HepG2 (cell line): ENCODE data around the gene GPR42. TPM values are rescaled to one million over a fixed set of nuclear protein-coding genes. Genes with fewer than 3 reads are reported as not detected.

ENCODE experiments used
- ATAC-seq: fragments of 200-7000 bp; cut with Tn5 transposase; 3 replicates; pipeline ENCODE4 v1.9.1; 2020; ENCODE audit warnings: mild to moderate bottlenecking, moderate library complexity
- BruUV-seq: library from RNA; stranded (reverse); fragments of 400-500 nt; replicated peaks from 2 replicates; lab custom pipeline; 2021; lab: Mats Ljungman, UMichigan
- CTCF ChIA-PET: fragments of 300-600 bp; formaldehyde crosslinking; extraction: SDS; loops from one replicate; lab custom pipeline; 2021; ENCODE audit warnings: low total read pairs, inconsistent platforms, low intra/inter-chr PET ratio; lab: Yijun Ruan, JAX
- POLR2A ChIA-PET: fragments of 350-600 bp; sonication (Branson Sonifier 250); formaldehyde crosslinking; loops from one replicate; lab custom pipeline; 2020; ENCODE audit warnings: antibody characterized with exemption, inconsistent platforms; lab: Yijun Ruan, JAX
- DNase-seq: peaks from one replicate; pipeline ENCODE4 v3.0.0-alpha.2; 2015; ENCODE audit warnings: low spot score
- FAIRE-seq: peaks from 3 replicates; lab custom pipeline; 2011; peaks lifted over from hg19 to GRCh38; lab: Jason Lieb, UNC
- H2AFZ ChIP-seq: one replicate; pipeline ENCODE4 v1.6.1; 2011; ENCODE audit warnings: low read length, inconsistent platforms
- H3K27ac ChIP-seq: fragments of 300-600 bp; 3 replicates; pipeline ENCODE4 v1.8.0; 2011; ENCODE audit warnings: mixed run types, mild to moderate bottlenecking, mixed read lengths, low read length, inconsistent platforms; ENCODE audit not compliant: insufficient read depth; ENCODE audit errors: extremely low read length
- H3K27me3 ChIP-seq, 2 experiments: fragments of 200-600 bp in 1 of 2; 2 replicates in 1 of 2; 3 replicates in 1 of 2; pipeline versions ENCODE4 v1.6.0 to v1.8.0; 2011; ENCODE audit warnings: low read length in 2 of 2, mild to moderate bottlenecking in 2 of 2, moderate library complexity in 2 of 2, inconsistent platforms in 1 of 2; ENCODE audit not compliant: insufficient read depth in 2 of 2, control insufficient read depth in 1 of 2
- H3K36me3 ChIP-seq, 2 experiments: fragments of 200-600 bp in 1 of 2; replicated peaks in 1 of 2; 2 replicates in 1 of 2; 3 replicates in 1 of 2; pipeline versions ENCODE4 v1.5.1 to v1.8.0; 2011; ENCODE audit warnings: low read length in 2 of 2, inconsistent platforms in 1 of 2; ENCODE audit not compliant: insufficient read depth in 2 of 2, control insufficient read depth in 1 of 2
- H3K4me1 ChIP-seq: 2 replicates; pipeline ENCODE4 v1.5.1; 2012; ENCODE audit warnings: low read length, inconsistent platforms; ENCODE audit not compliant: insufficient read depth
- H3K4me2 ChIP-seq: 2 replicates; pipeline ENCODE4 v1.6.0; 2011; ENCODE audit warnings: low read depth, low read length, inconsistent platforms
- H3K4me3 ChIP-seq, 3 experiments: fragments of 200-600 bp in 1 of 3; sonication (generic), shearing (Covaris generic) in 1 of 3; replicated peaks in 1 of 3; 2 replicates each; pipeline ENCODE4 v1.5.1; 2011 to 2016; ENCODE audit warnings: low read length in 3 of 3, inconsistent platforms in 2 of 3, low read depth in 2 of 3, mild to moderate bottlenecking in 2 of 3, control low read depth in 1 of 3, mixed read lengths in 1 of 3; ENCODE audit not compliant: insufficient read depth in 1 of 3
- H3K79me2 ChIP-seq: one replicate; pipeline ENCODE4 v1.6.1; 2011; ENCODE audit warnings: low read length, inconsistent platforms; ENCODE audit not compliant: insufficient read depth
- H3K9ac ChIP-seq: 2 replicates; pipeline ENCODE4 v1.6.0; 2011; ENCODE audit warnings: mild to moderate bottlenecking, low read depth, low read length, inconsistent platforms; ENCODE audit not compliant: insufficient read depth
- H3K9me3 ChIP-seq: 2 replicates; pipeline ENCODE4 v1.5.1; 2012; ENCODE audit warnings: mild to moderate bottlenecking, low read length
- H4K20me1 ChIP-seq: 2 replicates; pipeline ENCODE4 v1.6.0; 2011; ENCODE audit warnings: inconsistent platforms, mild to moderate bottlenecking, low read length, moderate library complexity; ENCODE audit not compliant: insufficient read depth
- BRCA1 ChIP-seq: sonication (generic); formaldehyde crosslinking; IDR thresholded peaks from 2 replicates; pipeline ENCODE4 v1.4.0; 2020; ENCODE audit warnings: missing genetic modification reagents
- HMG20A ChIP-seq: IDR thresholded peaks from 2 replicates; pipeline ENCODE4 v1.6.1; 2016; ENCODE audit warnings: borderline replicate concordance
- KDM1A ChIP-seq: IDR thresholded peaks from 2 replicates; pipeline ENCODE4 v1.6.1; 2016; ENCODE audit warnings: missing compliant biosample characterization
- KMT2B ChIP-seq: IDR thresholded peaks from 2 replicates; pipeline ENCODE4 v1.6.1; 2016; ENCODE audit warnings: missing genetic modification reagents, missing compliant biosample characterization
- NFATC3 ChIP-seq: sonication (generic); formaldehyde crosslinking; IDR thresholded peaks from 2 replicates; pipeline ENCODE4 v1.5.1; 2020; ENCODE audit warnings: mild to moderate bottlenecking, missing genetic modification reagents
- PAWR ChIP-seq: sonication (generic); formaldehyde crosslinking; IDR thresholded peaks from 2 replicates; pipeline ENCODE4 v1.4.0; 2020; ENCODE audit warnings: missing genetic modification reagents, mild to moderate bottlenecking, borderline replicate concordance
- PCBP2 ChIP-seq: fragments of 200-400 bp; formaldehyde crosslinking; optimal IDR thresholded peaks from 2 replicates; pipeline ENCODE3; 2018; ENCODE audit warnings: low read length, low read depth; ENCODE audit not compliant: poor library complexity, severe bottlenecking
- RBAK ChIP-seq: sonication (generic); formaldehyde crosslinking; IDR thresholded peaks from 2 replicates; pipeline ENCODE4 v1.5.1; 2020; ENCODE audit warnings: mild to moderate bottlenecking, missing genetic modification reagents
- RFX5 ChIP-seq: IDR thresholded peaks from 2 replicates; pipeline ENCODE4 v1.6.1; 2011; ENCODE audit warnings: low read depth, low read length, improper control_type of control experiment
- SMC3 ChIP-seq: IDR thresholded peaks from 2 replicates; pipeline ENCODE4 v1.6.1; 2011; ENCODE audit warnings: low read length, improper control_type of control experiment
- THAP11 ChIP-seq: IDR thresholded peaks from 2 replicates; pipeline ENCODE4 v1.6.1; 2016; ENCODE audit warnings: missing biosample characterization, missing genetic modification reagents
- ZFP62 ChIP-seq: sonication (generic); formaldehyde crosslinking; IDR thresholded peaks from 2 replicates; pipeline ENCODE4 v1.4.0; 2020; ENCODE audit warnings: missing genetic modification reagents
- ZNF10 ChIP-seq: sonication (generic); formaldehyde crosslinking; IDR thresholded peaks from 2 replicates; pipeline ENCODE4 v1.4.0; 2020; ENCODE audit warnings: mild to moderate bottlenecking, low read depth, missing genetic modification reagents, borderline replicate concordance
- ZNF577 ChIP-seq: sonication (generic); formaldehyde crosslinking; IDR thresholded peaks from 2 replicates; pipeline ENCODE4 v1.4.0; 2020; ENCODE audit warnings: mild to moderate bottlenecking, low read depth, missing genetic modification reagents, borderline replicate concordance
- ZNF780A ChIP-seq: sonication (generic); formaldehyde crosslinking; IDR thresholded peaks from 2 replicates; pipeline ENCODE4 v1.8.0; 2022; ENCODE audit warnings: mild to moderate bottlenecking, missing genetic modification reagents, moderate library complexity
- ZNF83 ChIP-seq: sonication (generic); formaldehyde crosslinking; IDR thresholded peaks from 2 replicates; pipeline ENCODE4 v1.4.0; 2020; ENCODE audit warnings: missing genetic modification reagents, mild to moderate bottlenecking, borderline replicate concordance
- ZSCAN20 ChIP-seq: sonication (generic); formaldehyde crosslinking; IDR thresholded peaks from 2 replicates; pipeline ENCODE4 v1.4.0; 2020; ENCODE audit warnings: missing genetic modification reagents, mild to moderate bottlenecking, borderline replicate concordance
- WGBS: methylation state at CpG from one replicate; pipeline ENCODE4 v1.1.6; 2017; ENCODE audit warnings: low lambda C conversion rate; 5-methylcytosine and 5-hydroxymethylcytosine counted together
- in situ Hi-C: cut with HindIII; loops from 2 replicates; pipeline ENCODE4 v1.10.0; 2017; ENCODE audit warnings: low pct_unique_long_range_greater_than_20kb; ENCODE audit not compliant: extremely low pct_ligation_motif_present
- intact Hi-C: fragments of 100-400 bp; cut with micrococcal nuclease; formaldehyde crosslinking; loops from one replicate; pipeline ENCODE4 v1.10.0; 2022; ENCODE audit not compliant: unreplicated experiment
- polyA plus RNA-seq, 8 experiments: library from polyadenylated mRNA; depleted of rRNA in 3 of 8; stranded (reverse) in 7 of 8; unstranded in 1 of 8; fragments of >200 nt; fragmentation: Illumina TruSeq in 4 of 8; extraction: Trizol in 4 of 8; gene quantifications; 2 replicates each; pipeline versions ENCODE4 v1.2.1 to v1.2.3, GENCODE V29; 2011 to 2016; ENCODE audit warnings: low read depth in 4 of 8, missing spikeins in 1 of 8, mixed read lengths in 1 of 8; ENCODE audit not compliant: insufficient read depth in 1 of 8
- total RNA-seq, 5 experiments: library from RNA; depleted of rRNA; stranded (reverse); fragments of >200 nt; fragmentation: Illumina TruSeq; extraction: Trizol; gene quantifications; 2 replicates each; pipeline ENCODE4 v1.2.3, GENCODE V29; 2016; ENCODE audit warnings: low read depth in 1 of 5
- TF ChIP-seq, protein P1 (sequence below): sonication (generic); formaldehyde crosslinking; IDR thresholded peaks from 2 replicates; pipeline ENCODE4 v1.4.0; 2020; ENCODE audit warnings: missing genetic modification reagents
- TF ChIP-seq, protein P2 (sequence below): sonication (generic); formaldehyde crosslinking; conservative IDR thresholded peaks from 2 replicates; pipeline ENCODE4 v1.8.0; 2022; ENCODE audit warnings: missing genetic modification reagents

GPR42 gene
- total and polyA plus RNA-seq, 2 of the 13 experiments (the other 11 are each of a cell fraction or from before 2014, with no cell fraction given): not detected

DNA sequence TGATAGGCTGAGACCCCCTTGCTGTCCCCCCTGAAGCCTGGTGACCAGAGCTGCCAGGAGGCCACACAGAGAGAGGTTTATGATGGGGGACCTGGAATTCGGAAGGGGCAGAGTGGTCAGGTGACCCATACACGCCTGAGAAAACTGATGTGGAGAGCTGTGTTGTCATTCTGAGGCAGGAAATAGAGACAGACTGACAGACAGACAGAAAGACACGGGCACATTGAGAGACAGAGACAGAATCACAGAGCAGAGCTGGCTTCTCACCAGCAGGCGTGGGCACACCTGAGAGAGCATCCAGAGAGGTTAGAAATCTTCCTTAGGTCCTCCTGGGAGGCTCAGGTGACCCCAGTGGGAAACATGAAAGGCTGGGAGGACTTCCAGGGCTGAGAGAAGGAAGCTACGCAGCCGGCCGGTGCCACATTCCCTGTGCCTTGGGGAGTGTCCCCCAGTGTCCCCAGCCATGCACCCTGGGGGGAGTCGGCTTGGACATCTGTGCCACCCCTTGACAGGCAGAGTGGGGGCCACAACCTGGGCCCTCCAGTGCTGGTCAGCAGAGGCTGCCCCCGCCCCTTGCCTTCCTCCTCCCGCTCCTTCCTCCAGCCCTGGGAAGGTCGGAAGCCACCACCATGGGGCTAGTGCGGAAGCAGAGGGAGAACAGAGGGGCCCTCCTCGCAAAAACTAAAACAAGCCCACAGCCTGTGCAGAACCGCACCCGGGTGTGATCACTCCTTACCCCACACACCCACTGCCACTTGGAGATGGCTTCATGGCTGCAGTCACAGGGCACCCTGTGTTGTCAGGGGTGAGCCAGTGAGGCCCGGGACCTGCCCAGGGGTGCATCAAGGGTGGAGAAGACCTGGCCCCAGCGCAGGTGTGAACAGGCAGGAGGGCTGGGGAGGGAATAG lies 21.0 kb upstream of the GPR42 start (continued):
- TF ChIP-seq, protein P1, sequence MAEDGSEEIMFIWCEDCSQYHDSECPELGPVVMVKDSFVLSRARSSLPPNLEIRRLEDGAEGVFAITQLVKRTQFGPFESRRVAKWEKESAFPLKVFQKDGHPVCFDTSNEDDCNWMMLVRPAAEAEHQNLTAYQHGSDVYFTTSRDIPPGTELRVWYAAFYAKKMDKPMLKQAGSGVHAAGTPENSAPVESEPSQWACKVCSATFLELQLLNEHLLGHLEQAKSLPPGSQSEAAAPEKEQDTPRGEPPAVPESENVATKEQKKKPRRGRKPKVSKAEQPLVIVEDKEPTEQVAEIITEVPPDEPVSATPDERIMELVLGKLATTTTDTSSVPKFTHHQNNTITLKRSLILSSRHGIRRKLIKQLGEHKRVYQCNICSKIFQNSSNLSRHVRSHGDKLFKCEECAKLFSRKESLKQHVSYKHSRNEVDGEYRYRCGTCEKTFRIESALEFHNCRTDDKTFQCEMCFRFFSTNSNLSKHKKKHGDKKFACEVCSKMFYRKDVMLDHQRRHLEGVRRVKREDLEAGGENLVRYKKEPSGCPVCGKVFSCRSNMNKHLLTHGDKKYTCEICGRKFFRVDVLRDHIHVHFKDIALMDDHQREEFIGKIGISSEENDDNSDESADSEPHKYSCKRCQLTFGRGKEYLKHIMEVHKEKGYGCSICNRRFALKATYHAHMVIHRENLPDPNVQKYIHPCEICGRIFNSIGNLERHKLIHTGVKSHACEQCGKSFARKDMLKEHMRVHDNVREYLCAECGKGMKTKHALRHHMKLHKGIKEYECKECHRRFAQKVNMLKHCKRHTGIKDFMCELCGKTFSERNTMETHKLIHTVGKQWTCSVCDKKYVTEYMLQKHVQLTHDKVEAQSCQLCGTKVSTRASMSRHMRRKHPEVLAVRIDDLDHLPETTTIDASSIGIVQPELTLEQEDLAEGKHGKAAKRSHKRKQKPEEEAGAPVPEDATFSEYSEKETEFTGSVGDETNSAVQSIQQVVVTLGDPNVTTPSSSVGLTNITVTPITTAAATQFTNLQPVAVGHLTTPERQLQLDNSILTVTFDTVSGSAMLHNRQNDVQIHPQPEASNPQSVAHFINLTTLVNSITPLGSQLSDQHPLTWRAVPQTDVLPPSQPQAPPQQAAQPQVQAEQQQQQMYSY (CRISPR knock-in tag): no peak
- TF ChIP-seq ZNF780A (CRISPR knock-in tag) (no peak), RBAK (CRISPR knock-in tag) (no peak)

DNA sequence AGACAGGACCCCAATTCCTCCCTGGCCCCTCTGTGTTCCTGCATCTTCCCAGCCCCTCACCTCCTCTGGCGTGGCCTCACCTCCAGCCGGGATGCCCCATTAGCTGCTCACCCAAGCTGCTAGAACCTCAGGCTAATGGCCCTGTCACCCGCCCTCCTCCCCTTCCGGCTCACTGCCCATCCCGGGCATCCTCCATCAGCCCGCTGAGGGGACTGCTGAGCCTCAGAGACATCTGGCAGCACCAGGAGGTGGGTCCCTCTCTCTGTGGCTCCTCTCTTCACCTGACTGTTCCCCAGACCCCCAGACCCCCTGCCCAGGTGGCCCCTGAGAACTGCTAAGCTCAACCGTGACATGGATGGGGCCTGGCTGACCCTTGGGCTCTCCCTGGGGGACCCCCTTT lies 20.3 kb upstream of the GPR42 start:
- no TSS peak for BruUV-seq
- Histone ChIP-seq H3K79me2 (no peaks in the 10 kb centered on the region), H3K9ac (no peak overlapping the region), H4K20me1 (no peaks in the 10 kb centered on the region), H3K4me1 (peaks cover 67% of the 10 kb centered on the region), H3K9me3 (no peaks in the 10 kb centered on the region), H3K36me3 (no peaks in the 10 kb centered on the region), H3K4me2 (no peak overlapping the region), H2AFZ (no peak overlapping the region), H3K27ac (no peak overlapping the region), H3K4me3 (no peak overlapping the region), H3K27me3 (0 out of 5 replicates have a peak, but pooled peaks cover 0 to 1% of the 10 kb centered on the region in 2 experiments)
- DNase-seq: no peak
- in situ Hi-C loops: loop anchor here (5.0 kb wide), 1 partner anchor 117 kb away; no protein-coding TSS in a partner anchor
- CTCF ChIA-PET: no interaction called here
- intact Hi-C loops: loop anchor here (5.0 kb wide), 1 partner anchor 47 kb away; no protein-coding TSS in a partner anchor
- POLR2A ChIA-PET: no interaction called here
- WGBS: 75% methylated on average over 6 of the region's 7 CpGs
- no peak for FAIRE-seq
- ATAC-seq: no peak
- TF ChIP-seq, protein P2, sequence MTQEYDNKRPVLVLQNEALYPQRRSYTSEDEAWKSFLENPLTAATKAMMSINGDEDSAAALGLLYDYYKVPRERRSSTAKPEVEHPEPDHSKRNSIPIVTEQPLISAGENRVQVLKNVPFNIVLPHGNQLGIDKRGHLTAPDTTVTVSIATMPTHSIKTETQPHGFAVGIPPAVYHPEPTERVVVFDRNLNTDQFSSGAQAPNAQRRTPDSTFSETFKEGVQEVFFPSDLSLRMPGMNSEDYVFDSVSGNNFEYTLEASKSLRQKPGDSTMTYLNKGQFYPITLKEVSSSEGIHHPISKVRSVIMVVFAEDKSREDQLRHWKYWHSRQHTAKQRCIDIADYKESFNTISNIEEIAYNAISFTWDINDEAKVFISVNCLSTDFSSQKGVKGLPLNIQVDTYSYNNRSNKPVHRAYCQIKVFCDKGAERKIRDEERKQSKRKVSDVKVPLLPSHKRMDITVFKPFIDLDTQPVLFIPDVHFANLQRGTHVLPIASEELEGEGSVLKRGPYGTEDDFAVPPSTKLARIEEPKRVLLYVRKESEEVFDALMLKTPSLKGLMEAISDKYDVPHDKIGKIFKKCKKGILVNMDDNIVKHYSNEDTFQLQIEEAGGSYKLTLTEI (CRISPR knock-in tag): no peak
- TF ChIP-seq RFX5: no peak
- no peak for TF ChIP-seq NFATC3 (CRISPR knock-in tag)
- no peak for TF ChIP-seq ZNF10
- no peak for TF ChIP-seq ZNF577
- TF ChIP-seq THAP11 (CRISPR knock-in tag): no peak
- no peak for TF ChIP-seq BRCA1 (CRISPR knock-in tag)
- no peak for TF ChIP-seq PCBP2
- TF ChIP-seq HMG20A (CRISPR knock-in tag): no peak
- no peak for TF ChIP-seq KDM1A
- no peak for TF ChIP-seq PAWR (CRISPR knock-in tag)
- TF ChIP-seq ZSCAN20: no peak
- no peak for TF ChIP-seq SMC3
- no peak for TF ChIP-seq ZFP62 (CRISPR knock-in tag)
- TF ChIP-seq ZNF83: no peak
- TF ChIP-seq KMT2B (CRISPR knock-in tag): no peak
